CD4-positive, alpha-beta T cell treated with Interleukin-12 subunit alpha and Interleukin-12 subunit beta, for 1 hour (primary cell): ENCODE measurements around the gene RBM23.
A peak's percentile ranks its signal among the peaks of the same experiment; 100 is the strongest.
"Not testable (repeated sequence)": the region's sequence is repeated elsewhere in the genome, so short reads cannot be mapped to it uniquely, and the experiment has no call there.

Experiments
- DNase-seq: peaks from one replicate; pipeline ENCODE4 v3.0.0-alpha.2; 2020

RBM23 gene

GRCh38 chr14:22918804-22919600 is at the start of gene RBM23:
Gene RBM23, minus strand, starts transcription at chr14:22919149.
- DNase-seq: peak; percentile 100

GRCh38 chr14:22966783-22967269 is 47.9 kb upstream of the RBM23 start:
- DNase-seq: no peak

- DNase-seq: not testable (repeated sequence)
These were observed 47.2 kb upstream of the RBM23 start for GRCh38 chr14:22965916-22966782.

GRCh38 chr14:22962061-22962676 is 43.2 kb upstream of the RBM23 start:
- no peak for DNase-seq

- no peak for DNase-seq
These were observed 37.0 kb upstream of the RBM23 start for GRCh38 chr14:22955702-22956569.

- no peak for DNase-seq
These were observed 33.5 kb upstream of the RBM23 start for GRCh38 chr14:22952418-22952817.

GRCh38 chr14:22951795-22952194 is 32.8 kb upstream of the RBM23 start:
- DNase-seq: not testable (repeated sequence)

GRCh38 chr14:22945642-22946041 is 26.7 kb upstream of the RBM23 start:
- no peak for DNase-seq

- no peak for DNase-seq
These were observed 20.7 kb upstream of the RBM23 start for GRCh38 chr14:22939684-22940083.

- DNase-seq: no peak
These were observed 16.2 kb upstream of the RBM23 start for GRCh38 chr14:22935156-22935555.

GRCh38 chr14:22932146-22932545 is 13.2 kb upstream of the RBM23 start:
- no peak for DNase-seq

GRCh38 chr14:22929961-22930364 is 11.0 kb upstream of the RBM23 start:
- no peak for DNase-seq

- DNase-seq: peak; percentile 99
These were observed 10.4 kb upstream of the RBM23 start, which contains the start of gene PRMT5 for GRCh38 chr14:22929104-22929960. Gene PRMT5, minus strand, starts transcription at chr14:22929376. Its CDS starts 15 bp downstream, at chr14:22929361.

GRCh38 chr14:22928237-22929103 is 9.5 kb upstream of the RBM23 start:
- DNase-seq: no peak

GRCh38 chr14:22926316-22926715 is 7.4 kb upstream of the RBM23 start:
- DNase-seq: no peak

- no peak for DNase-seq
These were observed 6.6 kb upstream of the RBM23 start for GRCh38 chr14:22925513-22925912.

GRCh38 chr14:22923746-22924145 is 4.8 kb upstream of the RBM23 start:
- DNase-seq: no peak

- DNase-seq: no peak
These were observed 3.3 kb upstream of the RBM23 start for GRCh38 chr14:22922294-22922693.

- no peak for DNase-seq
These were observed 1.7 kb upstream of the RBM23 start for GRCh38 chr14:22920697-22921096.

GRCh38 chr14:22919601-22919921 is 612 bp upstream of the RBM23 start:
- no peak for DNase-seq
